OCI-LY1 (cell line): ENCODE data around the gene AGRN.
A peak's percentile ranks its signal among the peaks of the same experiment; 100 is the strongest.

Experiments
- H2AFZ ChIP-seq: fragments of 200-600 bp; sonication (generic), shearing (Covaris generic); 2 replicates; pipeline ENCODE4 v1.6.0; 2014; ENCODE audit warnings: antibody characterized with exemption, mild to moderate bottlenecking, low read length
- H3F3A ChIP-seq: fragments of 200-600 bp; sonication (generic), shearing (Covaris generic); 2 replicates; pipeline ENCODE4 v1.6.0; 2014; ENCODE audit warnings: mild to moderate bottlenecking, antibody characterized with exemption, low read length, moderate library complexity; ENCODE audit not compliant: insufficient read depth
- H3K27ac ChIP-seq: fragments of 200-600 bp; sonication (generic); 2 replicates; pipeline ENCODE4 v1.5.1; 2014; ENCODE audit warnings: low read length, mixed run types, mild to moderate bottlenecking, low read depth; ENCODE audit not compliant: poor library complexity, severe bottlenecking
- H3K27me3 ChIP-seq: fragments of 200-600 bp; sonication (generic); 2 replicates; pipeline ENCODE4 v1.6.0; 2014; ENCODE audit warnings: antibody characterized with exemption, mild to moderate bottlenecking, low read length, moderate library complexity; ENCODE audit not compliant: insufficient read depth
- H3K36me3 ChIP-seq: fragments of 200-600 bp; sonication (generic); 2 replicates; pipeline ENCODE4 v1.6.1; 2014; ENCODE audit warnings: mild to moderate bottlenecking, antibody characterized with exemption, low read length, moderate library complexity, mixed read lengths; ENCODE audit not compliant: insufficient read depth
- H3K4me1 ChIP-seq: fragments of 200-600 bp; sonication (generic); 2 replicates; pipeline ENCODE4 v1.5.1; 2014; ENCODE audit warnings: mild to moderate bottlenecking, low read length, moderate library complexity; ENCODE audit not compliant: insufficient read depth, severe bottlenecking
- H3K4me2 ChIP-seq: fragments of 200-600 bp; sonication (generic), shearing (Covaris generic); 2 replicates; pipeline ENCODE4 v1.6.1; 2014; ENCODE audit warnings: low read length
- H3K4me3 ChIP-seq: fragments of 200-600 bp; sonication (generic); 2 replicates; pipeline ENCODE4 v1.5.1; 2014; ENCODE audit warnings: low read length, low read depth, mild to moderate bottlenecking, mixed read lengths; ENCODE audit not compliant: poor library complexity, severe bottlenecking
- H3K79me2 ChIP-seq: fragments of 200-600 bp; shearing (Covaris generic); 2 replicates; pipeline ENCODE4 v1.6.1; 2016; ENCODE audit warnings: mixed run types, low read length, mixed read lengths; ENCODE audit not compliant: insufficient read depth
- H3K9ac ChIP-seq: fragments of 200-600 bp; sonication (generic), shearing (Covaris generic); 2 replicates; pipeline ENCODE4 v1.6.1; 2014; ENCODE audit warnings: mild to moderate bottlenecking, low read length, mixed read lengths
- H3K9me2 ChIP-seq: fragments of 200-600 bp; sonication (generic), shearing (Covaris generic); 2 replicates; pipeline ENCODE4 v1.6.1; 2014; ENCODE audit warnings: low read depth, mild to moderate bottlenecking, low read length, mixed read lengths
- H3K9me3 ChIP-seq: fragments of 200-600 bp; shearing (Covaris generic); 2 replicates; pipeline ENCODE4 v1.6.1; 2014; ENCODE audit warnings: low read length, mixed read lengths
- H4K20me1 ChIP-seq: fragments of 200-600 bp; sonication (generic), shearing (Covaris generic); 2 replicates; pipeline ENCODE4 v1.6.0; 2016; ENCODE audit warnings: mild to moderate bottlenecking, low read length; ENCODE audit not compliant: insufficient read depth
- CTCF ChIP-seq: fragments of 200-600 bp; sonication (generic), shearing (Covaris generic); IDR thresholded peaks from 2 replicates; pipeline ENCODE4 v1.5.1; 2017; ENCODE audit warnings: mild to moderate bottlenecking, antibody characterized with exemption, low read length, moderate library complexity, mixed read lengths
- EZH2 ChIP-seq: fragments of 200-600 bp; sonication (generic), shearing (Covaris generic); IDR thresholded peaks from 2 replicates; pipeline ENCODE4 v1.8.0; 2017; ENCODE audit warnings: borderline replicate concordance, mixed run types, mild to moderate bottlenecking, antibody characterized with exemption, low read length, moderate library complexity, mixed read lengths

Gene AGRN

GRCh38 chr1:982765-983436 is 37.0 kb upstream of the AGRN start:
- Histone ChIP-seq H3K4me1 (no peaks in the 10 kb centered on the region), H3K9me2 (no peaks in the 10 kb centered on the region), H3K79me2 (no peaks in the 10 kb centered on the region), H3K36me3 (no peaks in the 10 kb centered on the region), H3K4me2 (no peak overlapping the region), H3F3A (no peaks in the 10 kb centered on the region), H2AFZ (no peak overlapping the region), H3K9me3 (no peaks in the 10 kb centered on the region), H4K20me1 (no peaks in the 10 kb centered on the region), H3K9ac (no peak overlapping the region), H3K4me3 (no peak overlapping the region), H3K27ac (no peak overlapping the region), H3K27me3 (no peaks in the 10 kb centered on the region; the same call in 1 of the 2 replicates)
- TF ChIP-seq EZH2 (no peak), CTCF (no peak)

- Histone ChIP-seq H3K36me3 (no peaks in the 10 kb centered on the region), H3K4me2 (no peak overlapping the region), H3F3A (no peaks in the 10 kb centered on the region), H3K4me1 (no peaks in the 10 kb centered on the region), H3K9me2 (no peaks in the 10 kb centered on the region), H3K79me2 (no peaks in the 10 kb centered on the region), H3K9ac (no peak overlapping the region), H3K27me3 (peaks cover under 1% of the 10 kb centered on the region; the same call in 1 of the 2 replicates), H3K27ac (no peak overlapping the region), H3K4me3 (no peak overlapping the region), H2AFZ (no peak overlapping the region), H4K20me1 (no peaks in the 10 kb centered on the region), H3K9me3 (no peaks in the 10 kb centered on the region)
- TF ChIP-seq EZH2 (no peak), CTCF (peak; percentile 68)
Measured at GRCh38 chr1:983798-984475, 36.0 kb upstream of the AGRN start.

- Histone ChIP-seq H3F3A (no peaks in the 10 kb centered on the region), H4K20me1 (no peaks in the 10 kb centered on the region), H3K36me3 (no peaks in the 10 kb centered on the region), H2AFZ (no peak overlapping the region), H3K79me2 (no peaks in the 10 kb centered on the region), H3K27me3 (peaks cover 6% of the 10 kb centered on the region; the same call in 1 of the 2 replicates), H3K9me3 (no peaks in the 10 kb centered on the region), H3K4me2 (no peak overlapping the region), H3K4me3 (no peak overlapping the region), H3K27ac (no peak overlapping the region), H3K9ac (no peak overlapping the region), H3K9me2 (no peaks in the 10 kb centered on the region), H3K4me1 (no peaks in the 10 kb centered on the region)
- no peak for TF ChIP-seq EZH2
- TF ChIP-seq CTCF = no peak
Measured at GRCh38 chr1:984476-984814, 35.5 kb upstream of the AGRN start.
